GM21367 (cell line): Measurements from ENCODE around the gene ZEB1.
"Not testable (repeated sequence)": the region's sequence is repeated elsewhere in the genome, so short reads cannot be mapped to it uniquely, and the experiment has no call there.

ENCODE experiments used
- ATAC-seq: cut with Tn5 transposase; IDR thresholded peaks from one replicate; pipeline ENCODE4 v1.9.1; 2021; ENCODE audit not compliant: unreplicated experiment

Gene ZEB1

GRCh38 chr10:31484431-31485135, 165.6 kb downstream of the ZEB1 start:
- ATAC-seq: no peak

- ATAC-seq: no peak
Measured at GRCh38 chr10:31490858-31491504, 172.0 kb downstream of the ZEB1 start.

GRCh38 chr10:31507427-31507826, 188.4 kb downstream of the ZEB1 start:
- ATAC-seq: no peak

- ATAC-seq: no peak
Measured at GRCh38 chr10:31508234-31508633, 189.2 kb downstream of the ZEB1 start.

- no peak for ATAC-seq
Measured at GRCh38 chr10:31508882-31509281, 189.9 kb downstream of the ZEB1 start.

- ATAC-seq: no peak
Measured at GRCh38 chr10:31509989-31510388, 191.0 kb downstream of the ZEB1 start.

GRCh38 chr10:31515116-31515515, 196.1 kb downstream of the ZEB1 start:
- no peak for ATAC-seq

GRCh38 chr10:31515819-31516402, 196.9 kb downstream of the ZEB1 start:
- ATAC-seq: no peak

GRCh38 chr10:31520986-31521831, 202.2 kb downstream of the ZEB1 start:
- no peak for ATAC-seq

- no peak for ATAC-seq
Measured at GRCh38 chr10:31522820-31523219, 203.8 kb downstream of the ZEB1 start.

GRCh38 chr10:31524460-31524859, 205.4 kb downstream of the ZEB1 start:
- ATAC-seq: no peak

GRCh38 chr10:31526178-31526577, 207.2 kb downstream of the ZEB1 start:
- ATAC-seq: no peak

GRCh38 chr10:31526681-31527080, 207.7 kb downstream of the ZEB1 start:
- ATAC-seq: no peak

- ATAC-seq: no peak
Measured at GRCh38 chr10:31528831-31529230, 209.8 kb downstream of the ZEB1 start.

GRCh38 chr10:31536302-31536701, 217.3 kb downstream of the ZEB1 start:
- no peak for ATAC-seq

GRCh38 chr10:31549896-31550295, 230.9 kb downstream of the ZEB1 start:
- ATAC-seq: no peak

GRCh38 chr10:31554556-31554955, 235.5 kb downstream of the ZEB1 start:
- ATAC-seq: no peak

- no peak for ATAC-seq
Measured at GRCh38 chr10:31557854-31558253, 238.8 kb downstream of the ZEB1 start.

- ATAC-seq: not testable (repeated sequence)
Measured at GRCh38 chr10:31568252-31568861, 249.3 kb downstream of the ZEB1 start.

GRCh38 chr10:31574577-31574976, 255.6 kb downstream of the ZEB1 start:
- no peak for ATAC-seq
